Endodermal cell (in vitro differentiated cells): ENCODE measurements around the gene PDHA1. TPM values are rescaled to one million over a fixed set of nuclear protein-coding genes. Genes with fewer than 3 reads are reported as not detected.

Source experiments
- DNase-seq: peaks from one replicate; pipeline ENCODE4 v3.0.0-alpha.2; 2017
- H3K27ac ChIP-seq: 2 replicates; pipeline ENCODE4 v1.5.1; 2013; ENCODE audit warnings: mild to moderate bottlenecking, low read depth, low read length, moderate library complexity
- H3K27me3 ChIP-seq: 2 replicates; pipeline ENCODE4 v1.6.1; 2013; ENCODE audit warnings: mild to moderate bottlenecking, low read length, moderate library complexity; ENCODE audit not compliant: insufficient read depth, control insufficient read depth, poor library complexity, severe bottlenecking
- H3K36me3 ChIP-seq: 2 replicates; pipeline ENCODE4 v1.7.0; 2013; ENCODE audit warnings: mild to moderate bottlenecking, low read length, moderate library complexity; ENCODE audit not compliant: control insufficient read depth, insufficient read depth
- H3K4me1 ChIP-seq: one replicate; pipeline ENCODE4 v1.7.0; 2013; ENCODE audit warnings: low read length; ENCODE audit not compliant: control insufficient read depth, insufficient read depth
- H3K4me3 ChIP-seq: 2 replicates; pipeline ENCODE4 v1.5.1; 2013; ENCODE audit warnings: mild to moderate bottlenecking, low read length, moderate library complexity
- H3K9ac ChIP-seq: 2 replicates; pipeline ENCODE4 v1.6.1; 2013; ENCODE audit warnings: mild to moderate bottlenecking, low read length, moderate library complexity; ENCODE audit not compliant: poor library complexity, severe bottlenecking; ENCODE audit errors: extremely low read depth
- H3K9me3 ChIP-seq: 2 replicates; pipeline ENCODE4 v1.6.1; 2013; ENCODE audit warnings: mild to moderate bottlenecking, low read length, moderate library complexity; ENCODE audit not compliant: control insufficient read depth
- H3K27ac Mint-ChIP-seq: 2 replicates; pipeline ENCODE4 v1.8.0; 2020; ENCODE audit warnings: mixed read lengths
- H3K27me3 Mint-ChIP-seq: 2 replicates; pipeline ENCODE4 v1.8.0; 2021; ENCODE audit warnings: mild to moderate bottlenecking, mixed read lengths; ENCODE audit not compliant: insufficient read depth
- H3K36me3 Mint-ChIP-seq: 2 replicates; pipeline ENCODE4 v1.8.0; 2020; ENCODE audit warnings: low read depth, mixed read lengths
- H3K4me1 Mint-ChIP-seq: 2 replicates; pipeline ENCODE4 v1.8.0; 2020; ENCODE audit warnings: mixed read lengths
- H3K4me3 Mint-ChIP-seq: 2 replicates; pipeline ENCODE4 v1.8.0; 2020; ENCODE audit warnings: mild to moderate bottlenecking, moderate library complexity, mixed read lengths
- H3K9me3 Mint-ChIP-seq: 2 replicates; pipeline ENCODE4 v1.8.0; 2020; ENCODE audit warnings: mild to moderate bottlenecking, mixed read lengths
- whole genome bisulfite sequencing, 2 experiments: methylation state at CpG; one replicate each; pipeline versions ENCODE4 v1.1.5 to v1.1.7; 2013; ENCODE audit warnings: missing lambda C conversion rate in 2 of 2, mixed read lengths in 1 of 2; ENCODE audit not compliant: insufficient coverage in 1 of 2, insufficient read length in 1 of 2; 5-methylcytosine and 5-hydroxymethylcytosine counted together
- total RNA-seq, 2 donors: library from RNA; stranded (reverse); fragmentation: NEBNext Ultra II Directional in 1 of 2; extraction: Animal tissue kit (Norgen Biotek cat#: 25700) in 1 of 2; gene quantifications; 2 replicates in 1 of 2; 3 replicates in 1 of 2; pipeline ENCODE4 v1.2.1, GENCODE V29; 2021
- TF ChIP-seq, protein P1 (sequence below): fragments of 200-600 bp; sonication (generic); conservative IDR thresholded peaks from 2 replicates; pipeline ENCODE4 v1.5.0; 2021; ENCODE audit warnings: antibody characterized with exemption, mild to moderate bottlenecking

PDHA1 gene
- total RNA-seq, 2 donors from 2014 or later = 341 to 362 TPM

DNA sequence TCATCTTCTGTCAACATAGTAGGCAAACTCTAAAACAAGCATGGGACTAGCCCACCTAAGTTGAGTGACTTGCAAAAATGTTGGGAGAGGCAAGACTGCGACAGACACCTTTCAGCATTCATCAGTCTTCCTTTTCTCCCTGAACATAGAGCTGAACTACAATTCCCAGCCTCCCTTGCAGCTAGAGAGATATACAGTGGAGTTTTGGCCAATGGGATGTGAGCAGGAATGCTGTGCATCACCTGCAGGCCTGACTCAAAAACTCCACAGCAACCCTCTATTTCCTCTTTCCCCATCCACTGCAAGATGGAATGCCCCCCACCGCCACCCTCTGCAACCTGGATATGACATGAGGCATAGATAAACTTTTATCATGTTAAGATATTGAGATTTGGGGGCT is 66.5 kb downstream of the PDHA1 start:
- H3K36me3 ChIP-seq = no peaks in the 10 kb centered on the region
- H3K4me3 Mint-ChIP-seq = no peak overlapping the region
- no peak overlapping the region for H3K27ac ChIP-seq
- no peaks in the 10 kb centered on the region for H3K27me3 Mint-ChIP-seq
- 88% methylated on average over 1 of the region's 2 CpGs; no CpG with 5 or more reads in 1 of the 2 experiments for WGBS, 2 experiments
- H3K4me1 Mint-ChIP-seq = no peaks in the 10 kb centered on the region
- H3K9ac ChIP-seq = no peak overlapping the region
- H3K27me3 ChIP-seq = no peaks in the 10 kb centered on the region
- no peak for DNase-seq
- H3K27ac Mint-ChIP-seq = no peak overlapping the region
- peaks cover 15% of the 10 kb centered on the region for H3K36me3 Mint-ChIP-seq
- H3K9me3 Mint-ChIP-seq = peaks cover 64% of the 10 kb centered on the region
- no peaks in the 10 kb centered on the region for H3K9me3 ChIP-seq
- TF ChIP-seq, protein P1, sequence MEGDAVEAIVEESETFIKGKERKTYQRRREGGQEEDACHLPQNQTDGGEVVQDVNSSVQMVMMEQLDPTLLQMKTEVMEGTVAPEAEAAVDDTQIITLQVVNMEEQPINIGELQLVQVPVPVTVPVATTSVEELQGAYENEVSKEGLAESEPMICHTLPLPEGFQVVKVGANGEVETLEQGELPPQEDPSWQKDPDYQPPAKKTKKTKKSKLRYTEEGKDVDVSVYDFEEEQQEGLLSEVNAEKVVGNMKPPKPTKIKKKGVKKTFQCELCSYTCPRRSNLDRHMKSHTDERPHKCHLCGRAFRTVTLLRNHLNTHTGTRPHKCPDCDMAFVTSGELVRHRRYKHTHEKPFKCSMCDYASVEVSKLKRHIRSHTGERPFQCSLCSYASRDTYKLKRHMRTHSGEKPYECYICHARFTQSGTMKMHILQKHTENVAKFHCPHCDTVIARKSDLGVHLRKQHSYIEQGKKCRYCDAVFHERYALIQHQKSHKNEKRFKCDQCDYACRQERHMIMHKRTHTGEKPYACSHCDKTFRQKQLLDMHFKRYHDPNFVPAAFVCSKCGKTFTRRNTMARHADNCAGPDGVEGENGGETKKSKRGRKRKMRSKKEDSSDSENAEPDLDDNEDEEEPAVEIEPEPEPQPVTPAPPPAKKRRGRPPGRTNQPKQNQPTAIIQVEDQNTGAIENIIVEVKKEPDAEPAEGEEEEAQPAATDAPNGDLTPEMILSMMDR = no peak
- H3K4me3 ChIP-seq = no peak overlapping the region
- H3K4me1 ChIP-seq = no peaks in the 10 kb centered on the region

Other genes starting within 250 kb of the PDHA1 start
- 1 to 10 TPM; 5.9 to 9.4 TPM for gene ADGRG2, start 221.5 kb upstream of the PDHA1 start, total RNA-seq
- 1 to 10 TPM; 2.2 to 2.9 TPM for gene MAP3K15, start 171.6 kb downstream of the PDHA1 start, total RNA-seq